HepG2 (cell line): Measurements from ENCODE around the gene UBASH3A. TPM values are rescaled to one million over a fixed set of nuclear protein-coding genes. Genes with fewer than 3 reads are reported as not detected.

Source experiments
- AHR ChIP-seq: IDR thresholded peaks from 2 replicates; pipeline ENCODE4 v1.6.1; 2018; ENCODE audit warnings: missing genetic modification reagents, missing compliant biosample characterization
- POLR2A ChIP-seq, 2 experiments: IDR thresholded peaks; 2 replicates each; pipeline ENCODE4 v1.6.1; 2011; ENCODE audit warnings: low read depth in 2 of 2, low read length in 2 of 2, mild to moderate bottlenecking in 1 of 2, moderate library complexity in 1 of 2; ENCODE audit not compliant: insufficient read depth in 1 of 2
- SIX1 ChIP-seq: sonication (generic); formaldehyde crosslinking; IDR thresholded peaks from 2 replicates; pipeline ENCODE4 v1.4.0; 2020; ENCODE audit warnings: missing genetic modification reagents, borderline replicate concordance
- USF2 ChIP-seq, 2 experiments: sonication (generic) in 1 of 2; formaldehyde crosslinking in 1 of 2; IDR thresholded peaks; 2 replicates each; pipeline versions ENCODE4 v1.5.1 to v1.6.1; 2011 to 2020; ENCODE audit warnings: borderline replicate concordance in 1 of 2, low read depth in 1 of 2, low read length in 1 of 2, mild to moderate bottlenecking in 1 of 2, missing genetic modification reagents in 1 of 2, moderate library complexity in 1 of 2
- ZBTB34 ChIP-seq: sonication (generic); formaldehyde crosslinking; IDR thresholded peaks from 2 replicates; pipeline ENCODE4 v1.8.0; 2022; ENCODE audit warnings: mild to moderate bottlenecking, missing genetic modification reagents
- ZFP82 ChIP-seq: sonication (generic); formaldehyde crosslinking; IDR thresholded peaks from 2 replicates; pipeline ENCODE4 v1.5.1; 2020; ENCODE audit warnings: mild to moderate bottlenecking, missing genetic modification reagents, borderline replicate concordance
- ZNF234 ChIP-seq: sonication (generic); formaldehyde crosslinking; conservative IDR thresholded peaks from 2 replicates; pipeline ENCODE4 v1.5.1; 2020; ENCODE audit warnings: mild to moderate bottlenecking, missing genetic modification reagents
- ZNF446 ChIP-seq: sonication (generic); formaldehyde crosslinking; IDR thresholded peaks from 2 replicates; pipeline ENCODE4 v1.5.0; 2020; ENCODE audit warnings: mild to moderate bottlenecking, missing genetic modification reagents
- ZNF879 ChIP-seq: sonication (generic); formaldehyde crosslinking; IDR thresholded peaks from 2 replicates; pipeline ENCODE4 v1.8.1; 2023; ENCODE audit warnings: missing genetic modification reagents
- polyA plus RNA-seq, 8 experiments: library from polyadenylated mRNA; depleted of rRNA in 3 of 8; stranded (reverse) in 7 of 8; unstranded in 1 of 8; fragments of >200 nt; fragmentation: Illumina TruSeq in 4 of 8; extraction: Trizol in 4 of 8; gene quantifications; 2 replicates each; pipeline versions ENCODE4 v1.2.1 to v1.2.3, GENCODE V29; 2011 to 2016; ENCODE audit warnings: low read depth in 4 of 8, missing spikeins in 1 of 8, mixed read lengths in 1 of 8; ENCODE audit not compliant: insufficient read depth in 1 of 8
- total RNA-seq, 5 experiments: library from RNA; depleted of rRNA; stranded (reverse); fragments of >200 nt; fragmentation: Illumina TruSeq; extraction: Trizol; gene quantifications; 2 replicates each; pipeline ENCODE4 v1.2.3, GENCODE V29; 2016; ENCODE audit warnings: low read depth in 1 of 5
- TF ChIP-seq, protein P1 (sequence below), 2 experiments: sonication (generic) in 1 of 2; formaldehyde crosslinking in 1 of 2; IDR thresholded peaks; 2 replicates each; pipeline versions ENCODE4 v1.4.0 to v1.6.1; 2016 to 2020; ENCODE audit warnings: borderline replicate concordance in 1 of 2, low read depth in 1 of 2, mild to moderate bottlenecking in 1 of 2, missing genetic modification reagents in 1 of 2
- TF ChIP-seq, protein P2 (sequence below): sonication (generic); formaldehyde crosslinking; IDR thresholded peaks from 2 replicates; pipeline ENCODE4 v1.4.0; 2020; ENCODE audit warnings: mild to moderate bottlenecking, low read depth, missing genetic modification reagents
- TF ChIP-seq, protein P3 (sequence below): sonication (generic); formaldehyde crosslinking; IDR thresholded peaks from 2 replicates; pipeline ENCODE4 v1.4.0; 2020; ENCODE audit warnings: mild to moderate bottlenecking, missing genetic modification reagents
- TF ChIP-seq, protein P4 (sequence below): sonication (generic); formaldehyde crosslinking; IDR thresholded peaks from 2 replicates; pipeline ENCODE4 v1.4.0; 2020; ENCODE audit warnings: missing genetic modification reagents, borderline replicate concordance

UBASH3A gene
- total and polyA plus RNA-seq, 2 of the 13 experiments (the other 11 are each of a cell fraction or from before 2014, with no cell fraction given) = not detected

DNA sequence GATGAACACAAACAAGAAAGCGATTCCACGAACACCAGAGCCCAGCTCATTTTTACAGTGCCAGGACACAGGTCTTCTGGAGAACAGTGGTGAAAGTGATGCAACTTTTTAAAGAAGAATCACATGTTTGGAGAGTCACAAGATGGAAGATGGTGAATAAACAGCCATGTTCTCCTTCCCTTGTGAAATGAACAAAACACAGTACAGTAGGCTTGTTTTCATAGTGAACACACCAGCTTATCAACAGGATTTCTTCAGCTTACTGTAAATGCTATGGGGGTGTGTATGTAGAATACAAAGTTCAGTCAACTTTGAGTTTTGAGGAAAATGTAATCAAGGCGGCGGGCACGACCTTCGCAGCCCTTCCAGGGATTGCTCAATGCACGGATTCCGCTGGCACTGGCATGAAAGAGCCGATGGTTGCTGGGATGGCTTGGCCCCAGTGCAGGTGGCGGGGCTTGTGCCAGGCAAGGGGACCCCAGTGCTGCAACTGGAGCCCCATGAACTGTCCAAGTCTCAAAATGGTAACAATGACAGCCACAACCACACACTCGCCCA, 17.6 kb upstream of the UBASH3A start (continued):
- TF ChIP-seq, protein P1, sequence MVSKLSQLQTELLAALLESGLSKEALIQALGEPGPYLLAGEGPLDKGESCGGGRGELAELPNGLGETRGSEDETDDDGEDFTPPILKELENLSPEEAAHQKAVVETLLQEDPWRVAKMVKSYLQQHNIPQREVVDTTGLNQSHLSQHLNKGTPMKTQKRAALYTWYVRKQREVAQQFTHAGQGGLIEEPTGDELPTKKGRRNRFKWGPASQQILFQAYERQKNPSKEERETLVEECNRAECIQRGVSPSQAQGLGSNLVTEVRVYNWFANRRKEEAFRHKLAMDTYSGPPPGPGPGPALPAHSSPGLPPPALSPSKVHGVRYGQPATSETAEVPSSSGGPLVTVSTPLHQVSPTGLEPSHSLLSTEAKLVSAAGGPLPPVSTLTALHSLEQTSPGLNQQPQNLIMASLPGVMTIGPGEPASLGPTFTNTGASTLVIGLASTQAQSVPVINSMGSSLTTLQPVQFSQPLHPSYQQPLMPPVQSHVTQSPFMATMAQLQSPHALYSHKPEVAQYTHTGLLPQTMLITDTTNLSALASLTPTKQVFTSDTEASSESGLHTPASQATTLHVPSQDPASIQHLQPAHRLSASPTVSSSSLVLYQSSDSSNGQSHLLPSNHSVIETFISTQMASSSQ (IDR thresholded peaks at IDR 0.05; ENCODE audit: low read depth) = peak; percentile 33; the same call in 1 of the 2 replicates
- TF ChIP-seq, protein P1 (CRISPR knock-in tag; IDR thresholded peaks at IDR 0.05; ENCODE audit: borderline replicate concordance) = peak; percentile 85
- TF ChIP-seq, protein P2, sequence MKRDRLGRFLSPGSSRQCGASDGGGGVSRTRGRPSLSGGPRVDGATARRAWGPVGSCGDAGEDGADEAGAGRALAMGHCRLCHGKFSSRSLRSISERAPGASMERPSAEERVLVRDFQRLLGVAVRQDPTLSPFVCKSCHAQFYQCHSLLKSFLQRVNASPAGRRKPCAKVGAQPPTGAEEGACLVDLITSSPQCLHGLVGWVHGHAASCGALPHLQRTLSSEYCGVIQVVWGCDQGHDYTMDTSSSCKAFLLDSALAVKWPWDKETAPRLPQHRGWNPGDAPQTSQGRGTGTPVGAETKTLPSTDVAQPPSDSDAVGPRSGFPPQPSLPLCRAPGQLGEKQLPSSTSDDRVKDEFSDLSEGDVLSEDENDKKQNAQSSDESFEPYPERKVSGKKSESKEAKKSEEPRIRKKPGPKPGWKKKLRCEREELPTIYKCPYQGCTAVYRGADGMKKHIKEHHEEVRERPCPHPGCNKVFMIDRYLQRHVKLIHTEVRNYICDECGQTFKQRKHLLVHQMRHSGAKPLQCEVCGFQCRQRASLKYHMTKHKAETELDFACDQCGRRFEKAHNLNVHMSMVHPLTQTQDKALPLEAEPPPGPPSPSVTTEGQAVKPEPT (CRISPR knock-in tag) = no peak
- no peak for TF ChIP-seq USF2 (IDR thresholded peaks at IDR 0.05; ENCODE audit: low read depth, low read length)
- TF ChIP-seq USF2 (CRISPR knock-in tag; IDR thresholded peaks at IDR 0.05; ENCODE audit: borderline replicate concordance) = no peak
- TF ChIP-seq, protein P3, sequence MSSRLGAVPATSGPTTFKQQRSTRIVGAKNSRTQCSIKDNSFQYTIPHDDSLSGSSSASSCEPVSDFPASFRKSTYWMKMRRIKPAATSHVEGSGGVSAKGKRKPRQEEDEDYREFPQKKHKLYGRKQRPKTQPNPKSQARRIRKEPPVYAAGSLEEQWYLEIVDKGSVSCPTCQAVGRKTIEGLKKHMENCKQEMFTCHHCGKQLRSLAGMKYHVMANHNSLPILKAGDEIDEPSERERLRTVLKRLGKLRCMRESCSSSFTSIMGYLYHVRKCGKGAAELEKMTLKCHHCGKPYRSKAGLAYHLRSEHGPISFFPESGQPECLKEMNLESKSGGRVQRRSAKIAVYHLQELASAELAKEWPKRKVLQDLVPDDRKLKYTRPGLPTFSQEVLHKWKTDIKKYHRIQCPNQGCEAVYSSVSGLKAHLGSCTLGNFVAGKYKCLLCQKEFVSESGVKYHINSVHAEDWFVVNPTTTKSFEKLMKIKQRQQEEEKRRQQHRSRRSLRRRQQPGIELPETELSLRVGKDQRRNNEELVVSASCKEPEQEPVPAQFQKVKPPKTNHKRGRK (CRISPR knock-in tag) = no peak
- no peak for TF ChIP-seq ZNF446 (CRISPR knock-in tag)
- peak; percentile 90; the same call in 1 of the 2 replicates for TF ChIP-seq ZBTB34 (CRISPR knock-in tag)
- TF ChIP-seq SIX1 (CRISPR knock-in tag) = peak; percentile 45; the same call in 1 of the 2 replicates
- TF ChIP-seq ZNF879 = no peak
- TF ChIP-seq POLR2A (IDR thresholded peaks at IDR 0.05; ENCODE audit: insufficient read depth in 1 of 2, low read depth in 2 of 2, low read length in 2 of 2) = 0 out of 4 replicates have a peak, but pooled peaks of 1 of the 2 experiments have one; percentile 15
- peak; percentile 23; the same call in 1 of the 2 replicates for TF ChIP-seq AHR
- TF ChIP-seq, protein P4, sequence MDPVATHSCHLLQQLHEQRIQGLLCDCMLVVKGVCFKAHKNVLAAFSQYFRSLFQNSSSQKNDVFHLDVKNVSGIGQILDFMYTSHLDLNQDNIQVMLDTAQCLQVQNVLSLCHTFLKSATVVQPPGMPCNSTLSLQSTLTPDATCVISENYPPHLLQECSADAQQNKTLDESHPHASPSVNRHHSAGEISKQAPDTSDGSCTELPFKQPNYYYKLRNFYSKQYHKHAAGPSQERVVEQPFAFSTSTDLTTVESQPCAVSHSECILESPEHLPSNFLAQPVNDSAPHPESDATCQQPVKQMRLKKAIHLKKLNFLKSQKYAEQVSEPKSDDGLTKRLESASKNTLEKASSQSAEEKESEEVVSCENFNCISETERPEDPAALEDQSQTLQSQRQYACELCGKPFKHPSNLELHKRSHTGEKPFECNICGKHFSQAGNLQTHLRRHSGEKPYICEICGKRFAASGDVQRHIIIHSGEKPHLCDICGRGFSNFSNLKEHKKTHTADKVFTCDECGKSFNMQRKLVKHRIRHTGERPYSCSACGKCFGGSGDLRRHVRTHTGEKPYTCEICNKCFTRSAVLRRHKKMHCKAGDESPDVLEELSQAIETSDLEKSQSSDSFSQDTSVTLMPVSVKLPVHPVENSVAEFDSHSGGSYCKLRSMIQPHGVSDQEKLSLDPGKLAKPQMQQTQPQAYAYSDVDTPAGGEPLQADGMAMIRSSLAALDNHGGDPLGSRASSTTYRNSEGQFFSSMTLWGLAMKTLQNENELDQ (CRISPR knock-in tag) = no peak
- no peak for TF ChIP-seq ZNF234
- TF ChIP-seq ZFP82 (CRISPR knock-in tag) = no peak
